KMS-11 (cell line): ENCODE results near the gene MED1.

Experiments used
- H2AFZ ChIP-seq: fragments of 200-600 bp; sonication (generic); 2 replicates; pipeline ENCODE4 v1.6.1; 2016; ENCODE audit warnings: antibody characterized with exemption, mixed run types, low read depth
- H3K27ac ChIP-seq: fragments of 200-600 bp; sonication (generic); 2 replicates; pipeline ENCODE4 v1.6.1; 2016; ENCODE audit warnings: mild to moderate bottlenecking, mixed run types
- H3K27me3 ChIP-seq: fragments of 200-600 bp; sonication (generic); 2 replicates; pipeline ENCODE4 v1.6.1; 2017; ENCODE audit warnings: mild to moderate bottlenecking, low read depth, mixed run types, moderate library complexity; ENCODE audit not compliant: insufficient read depth
- H3K36me3 ChIP-seq: fragments of 200-600 bp; sonication (generic); 2 replicates; pipeline ENCODE4 v1.6.1; 2017; ENCODE audit warnings: mild to moderate bottlenecking, mixed run types; ENCODE audit not compliant: insufficient read depth
- H3K4me1 ChIP-seq: fragments of 200-600 bp; sonication (generic); 2 replicates; pipeline ENCODE4 v1.6.1; 2016; ENCODE audit warnings: mild to moderate bottlenecking, low read depth, mixed run types; ENCODE audit not compliant: poor library complexity, severe bottlenecking
- H3K4me2 ChIP-seq: fragments of 200-600 bp; sonication (generic); 2 replicates; pipeline ENCODE4 v1.7.0; 2016; ENCODE audit warnings: mild to moderate bottlenecking, mixed run types
- H3K4me3 ChIP-seq: fragments of 200-600 bp; sonication (generic); IDR thresholded peaks from 2 replicates; pipeline ENCODE4 v1.6.1; 2017; ENCODE audit warnings: low read depth, low read length, mixed read lengths; ENCODE audit not compliant: insufficient read depth
- H3K79me2 ChIP-seq: fragments of 200-600 bp; sonication (generic); 2 replicates; pipeline ENCODE4 v1.6.1; 2016; ENCODE audit warnings: low read depth, mixed run types; ENCODE audit not compliant: insufficient read depth
- H3K9ac ChIP-seq: fragments of 200-600 bp; sonication (generic); 2 replicates; pipeline ENCODE4 v1.6.1; 2016; ENCODE audit warnings: mild to moderate bottlenecking, mixed run types
- H4K20me1 ChIP-seq: fragments of 200-600 bp; sonication (generic); 2 replicates; pipeline ENCODE4 v1.6.1; 2016; ENCODE audit warnings: mild to moderate bottlenecking, mixed run types; ENCODE audit not compliant: insufficient read depth
- CTCF ChIP-seq: fragments of 200-600 bp; sonication (generic); conservative IDR thresholded peaks from 2 replicates; pipeline ENCODE4 v1.6.1; 2017; ENCODE audit warnings: low read depth, mild to moderate bottlenecking, antibody characterized with exemption, low read length, moderate library complexity, mixed read lengths

Gene MED1

DNA sequence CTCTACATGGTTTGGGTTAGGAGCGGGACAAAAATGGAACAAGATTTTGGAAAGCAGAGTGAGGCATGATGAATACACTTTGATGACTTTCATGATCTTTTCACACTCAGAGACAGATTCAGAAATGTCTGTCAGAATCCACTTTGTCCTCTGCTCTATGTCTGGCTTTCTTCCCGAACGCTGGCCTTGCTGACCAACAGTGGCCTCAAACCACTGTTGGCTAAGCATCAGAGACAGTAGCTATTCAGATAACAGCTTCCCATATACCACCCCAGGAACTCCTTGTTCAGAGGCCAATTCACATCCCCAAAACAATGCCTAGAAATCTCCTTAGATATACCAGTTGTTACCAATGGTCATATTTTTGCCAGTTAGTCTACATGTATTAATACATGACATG, 90.5 kb downstream of the MED1 start:
- no peak overlapping the region for H3K9ac ChIP-seq
- no peaks in the 10 kb centered on the region for H3K79me2 ChIP-seq
- no peak overlapping the region for H3K4me2 ChIP-seq
- no peak for TF ChIP-seq CTCF
- no peak overlapping the region for H3K4me3 ChIP-seq
- H3K36me3 ChIP-seq = no peaks in the 10 kb centered on the region
- no peaks in the 10 kb centered on the region for H4K20me1 ChIP-seq
- H3K27me3 ChIP-seq = no peaks in the 10 kb centered on the region
- no peak overlapping the region for H2AFZ ChIP-seq
- peaks cover 26% of the 10 kb centered on the region for H3K4me1 ChIP-seq
- H3K27ac ChIP-seq = no peak overlapping the region

GRCh38 chr17:39359994-39360393, 91.1 kb downstream of the MED1 start:
- Histone ChIP-seq H3K4me2 (no peak overlapping the region; the same call in 1 of the 2 replicates), H3K36me3 (no peaks in the 10 kb centered on the region), H3K27me3 (no peaks in the 10 kb centered on the region), H3K79me2 (no peaks in the 10 kb centered on the region), H3K4me1 (peaks cover 32% of the 10 kb centered on the region), H2AFZ (no peak overlapping the region), H4K20me1 (no peaks in the 10 kb centered on the region), H3K9ac (no peak overlapping the region), H3K27ac (no peak overlapping the region), H3K4me3 (no peak overlapping the region)
- no peak for TF ChIP-seq CTCF

- H3K79me2 ChIP-seq = no peaks in the 10 kb centered on the region
- H3K4me1 ChIP-seq = peaks cover 52% of the 10 kb centered on the region
- H3K27ac ChIP-seq = no peak overlapping the region
- H2AFZ ChIP-seq = no peak overlapping the region
- H3K4me3 ChIP-seq = no peak overlapping the region
- no peaks in the 10 kb centered on the region for H3K36me3 ChIP-seq
- no peaks in the 10 kb centered on the region for H4K20me1 ChIP-seq
- no peak overlapping the region for H3K4me2 ChIP-seq
- H3K9ac ChIP-seq = no peak overlapping the region
- H3K27me3 ChIP-seq = no peaks in the 10 kb centered on the region
- TF ChIP-seq CTCF = no peak
These were observed 93.1 kb downstream of the MED1 start for GRCh38 chr17:39357986-39358385.

- no peaks in the 10 kb centered on the region for H3K79me2 ChIP-seq
- TF ChIP-seq CTCF = no peak
- peaks cover 57% of the 10 kb centered on the region for H3K4me1 ChIP-seq
These were observed 93.6 kb downstream of the MED1 start for GRCh38 chr17:39357488-39357887.

More at GRCh38 chr17:39357488-39357887, 93.6 kb downstream of the MED1 start:
- no peaks in the 10 kb centered on the region for H4K20me1 ChIP-seq
- no peak overlapping the region for H3K27ac ChIP-seq
- no peaks in the 10 kb centered on the region for H3K27me3 ChIP-seq
- no peak overlapping the region for H3K9ac ChIP-seq
- H2AFZ ChIP-seq = no peak overlapping the region
- no peak overlapping the region for H3K4me3 ChIP-seq
- no peaks in the 10 kb centered on the region for H3K36me3 ChIP-seq
- no peak overlapping the region for H3K4me2 ChIP-seq
